ENCODE data around the gene LAMA5. TPM values are rescaled to one million over a fixed set of nuclear protein-coding genes. Genes with fewer than 3 reads are reported as not detected.

Gene LAMA5
- total RNA-seq, 1 experiment from 2014 or later: 321 TPM

- intact Hi-C loops (cut with micrococcal nuclease): no loop called here
- no peak overlapping the region for H3K9ac ChIP-seq (ENCODE audit: low read length)
- no peak overlapping the region for H3K27ac ChIP-seq (ENCODE audit: low read depth, low read length)
- no peaks in the 10 kb centered on the region for H4K20me1 ChIP-seq (ENCODE audit: insufficient read depth)
- POLR2A ChIA-PET: no interaction called here
- CTCF ChIA-PET: interaction anchor here (1.2 kb wide), 1 partner anchor 10 kb away, joined by 3 read pairs; no protein-coding TSS in a partner anchor
- no peak overlapping the region for H3K4me3 ChIP-seq (replicated peaks in 1 of 2; ENCODE audit: low read depth in 1 of 2, low read length in 2 of 2)
- ATAC-seq (no peak), DNase-seq (ENCODE audit: low read depth, low spot score) (no peak)
- H3K36me3 ChIP-seq (ENCODE audit: control insufficient read depth in 1 of 2, insufficient read depth in 2 of 2, low read length in 2 of 2): peaks cover 5 to 6% of the 10 kb centered on the region in 2 experiments; a peak in 1 of 4 replicates
- RAD21 ChIA-PET (ENCODE audit: low non-redundant PET in 1 of 2, low total read pairs in 2 of 2, uncharacterized antibody in 2 of 2, unreplicated experiment in 2 of 2): no interaction called here
- H3K9me2 ChIP-seq (ENCODE audit: insufficient read depth): no peaks in the 10 kb centered on the region
- no peak overlapping the region for H2AFZ ChIP-seq (ENCODE audit: low read depth, low read length, poor library complexity, severe bottlenecking)
- no peaks in the 10 kb centered on the region for H3K79me2 ChIP-seq (ENCODE audit: insufficient read depth, low read length)
- H3K9me3 ChIP-seq (ENCODE audit: control insufficient read depth in 1 of 2, insufficient read depth in 1 of 2, low read depth in 1 of 2, low read length in 2 of 2): no peaks in the 10 kb centered on the region
- no peaks in the 10 kb centered on the region for H3K4me1 ChIP-seq (ENCODE audit: control insufficient read depth in 1 of 2, insufficient read depth in 2 of 2, low read length in 2 of 2)
- no peak overlapping the region for H3K4me2 ChIP-seq (ENCODE audit: low read length)
- no TSS peak for BruUV-seq (replicated peaks)
- no peaks in the 10 kb centered on the region for H3K27me3 ChIP-seq (ENCODE audit: insufficient read depth, low read length)
- TF ChIP-seq ELF1 (IDR thresholded peaks at IDR 0.05; ENCODE audit: borderline replicate concordance, low read depth) (no peak), CBX3 (IDR thresholded peaks at IDR 0.05; ENCODE audit: low read depth) (no peak), CTCF (IDR thresholded peaks at IDR 0.05 in 2 of 3, conservative IDR thresholded peaks at IDR 0.05 in 1 of 3; ENCODE audit: borderline replicate concordance in 1 of 3, insufficient read depth in 1 of 3, low read depth in 2 of 3, low read length in 2 of 3) (no peak), SIN3A (IDR thresholded peaks at IDR 0.05; ENCODE audit: low read depth) (no peak), ZNF274 (IDR thresholded peaks at IDR 0.05; ENCODE audit: low read depth, low read length) (no peak), EZH2 (IDR thresholded peaks at IDR 0.05) (no peak)
These were observed 75.0 kb downstream of the LAMA5 start for GRCh38 chr20:62292108-62292507.

GRCh38 chr20:62291251-62292066 lies 75.7 kb downstream of the LAMA5 start:
- DNase-seq (ENCODE audit: low read depth, low spot score) (no peak), ATAC-seq (no peak)
- Histone ChIP-seq H3K9me2 (ENCODE audit: insufficient read depth) (no peaks in the 10 kb centered on the region), H3K79me2 (ENCODE audit: insufficient read depth, low read length) (no peaks in the 10 kb centered on the region), H3K9ac (ENCODE audit: low read length) (no peak overlapping the region), H3K27me3 (ENCODE audit: insufficient read depth, low read length) (no peaks in the 10 kb centered on the region), H3K4me2 (ENCODE audit: low read length) (no peak overlapping the region), H3K27ac (ENCODE audit: low read depth, low read length) (no peak overlapping the region), H2AFZ (ENCODE audit: low read depth, low read length, poor library complexity, severe bottlenecking) (no peak overlapping the region), H4K20me1 (ENCODE audit: insufficient read depth) (no peaks in the 10 kb centered on the region), H3K9me3 (ENCODE audit: control insufficient read depth in 1 of 2, insufficient read depth in 1 of 2, low read depth in 1 of 2, low read length in 2 of 2) (no peaks in the 10 kb centered on the region), H3K4me1 (ENCODE audit: control insufficient read depth in 1 of 2, insufficient read depth in 2 of 2, low read length in 2 of 2) (no peaks in the 10 kb centered on the region), H3K4me3 (replicated peaks in 1 of 2; ENCODE audit: low read depth in 1 of 2, low read length in 2 of 2) (no peak overlapping the region), H3K36me3 (ENCODE audit: control insufficient read depth in 1 of 2, insufficient read depth in 2 of 2, low read length in 2 of 2) (peaks cover 5 to 6% of the 10 kb centered on the region in 2 experiments; a peak in 2 of 4 replicates)
- no TSS peak for BruUV-seq (replicated peaks)
- ChIA-PET RAD21 (ENCODE audit: low non-redundant PET in 1 of 2, low total read pairs in 2 of 2, uncharacterized antibody in 2 of 2, unreplicated experiment in 2 of 2) (no interaction called here), POLR2A (no interaction called here), CTCF (interaction anchor here (0.7 to 1.2 kb wide), 2 partner anchors 11 to 281 kb away, joined by 3 read pairs; no protein-coding TSS in a partner anchor)
- intact Hi-C loops (cut with micrococcal nuclease): no loop called here
- TF ChIP-seq CTCF (IDR thresholded peaks at IDR 0.05 in 2 of 3, conservative IDR thresholded peaks at IDR 0.05 in 1 of 3; ENCODE audit: borderline replicate concordance in 1 of 3, insufficient read depth in 1 of 3, low read depth in 2 of 3, low read length in 2 of 3): no peak
- TF ChIP-seq ATF3 (IDR thresholded peaks at IDR 0.05): no peak
- TF ChIP-seq POLR2A (IDR thresholded peaks at IDR 0.05; ENCODE audit: borderline replicate concordance, extremely low read depth, insufficient read depth, insufficient read length): no peak
- TF ChIP-seq REST (IDR thresholded peaks at IDR 0.05; ENCODE audit: low read depth): no peak
- no peak for TF ChIP-seq SRF (IDR thresholded peaks at IDR 0.05; ENCODE audit: low read depth)
- TF ChIP-seq ZNF274 (IDR thresholded peaks at IDR 0.05; ENCODE audit: low read depth, low read length): no peak
